Measurements from ENCODE around the gene NDUFS6.
"Not testable (repeated sequence)": the region's sequence is repeated elsewhere in the genome, so short reads cannot be mapped to it uniquely, and the experiment has no call there.

Gene NDUFS6

DNA sequence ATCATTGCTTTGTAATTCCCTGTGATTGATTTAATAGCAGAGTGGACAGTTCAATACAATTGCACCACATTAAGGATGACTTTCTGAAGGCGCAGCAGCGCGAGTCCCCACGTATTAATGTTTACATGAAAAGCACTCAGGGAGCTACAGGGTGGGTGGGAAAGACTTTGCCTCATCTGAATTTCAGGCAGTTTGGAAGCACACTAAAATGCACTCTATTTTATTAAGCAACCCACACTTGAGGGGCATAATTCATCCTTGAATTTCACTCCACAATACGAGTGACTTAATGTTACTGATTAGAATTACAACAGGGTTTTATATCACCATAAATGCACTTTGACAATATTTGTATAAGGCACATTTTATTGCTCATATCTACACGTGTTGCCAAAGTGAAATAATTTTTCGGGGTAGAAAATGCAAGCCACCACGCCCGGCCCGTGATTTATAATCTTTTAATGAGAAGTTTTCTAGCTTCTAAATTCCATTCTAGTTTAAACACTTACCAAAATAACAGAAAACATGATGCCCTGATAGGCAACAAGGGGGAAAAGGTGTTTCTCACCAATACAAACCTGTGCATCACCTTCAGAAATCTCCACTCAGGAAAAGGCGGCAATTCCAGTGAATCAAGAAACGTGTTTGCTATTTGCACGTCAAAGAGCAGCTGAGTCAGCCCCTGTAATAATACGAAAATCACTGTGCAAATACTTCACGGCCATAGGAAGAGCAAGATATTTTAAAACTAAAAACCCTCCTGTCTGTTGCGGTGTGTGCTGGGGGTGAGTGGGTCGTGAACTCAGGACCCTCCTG is 41.0 kb downstream of the NDUFS6 start:
- Histone ChIP-seq H3K27ac (no peak overlapping the region), H3K4me3 (no peak overlapping the region)

DNA sequence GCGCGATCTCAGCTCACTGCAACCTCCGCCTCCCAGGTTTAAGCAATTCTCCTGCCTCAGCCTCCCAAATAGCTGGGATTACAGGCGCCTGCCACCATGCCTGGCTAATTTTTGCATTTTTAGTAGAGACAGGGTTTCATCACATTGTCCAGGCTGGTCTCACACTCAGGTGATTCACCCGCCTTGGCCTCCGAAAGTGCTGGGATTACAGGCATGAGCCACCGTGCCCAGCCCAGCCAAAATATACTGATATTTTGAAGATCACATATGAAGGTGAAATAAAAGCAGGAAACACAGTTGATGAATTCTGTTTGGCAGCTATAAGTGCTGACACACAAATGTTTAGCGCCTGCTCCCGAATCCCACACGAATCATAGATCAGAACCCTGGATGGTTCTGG is 42.6 kb downstream of the NDUFS6 start:
- H3K4me3 ChIP-seq, H3K27ac ChIP-seq: not testable (repeated sequence)

DNA sequence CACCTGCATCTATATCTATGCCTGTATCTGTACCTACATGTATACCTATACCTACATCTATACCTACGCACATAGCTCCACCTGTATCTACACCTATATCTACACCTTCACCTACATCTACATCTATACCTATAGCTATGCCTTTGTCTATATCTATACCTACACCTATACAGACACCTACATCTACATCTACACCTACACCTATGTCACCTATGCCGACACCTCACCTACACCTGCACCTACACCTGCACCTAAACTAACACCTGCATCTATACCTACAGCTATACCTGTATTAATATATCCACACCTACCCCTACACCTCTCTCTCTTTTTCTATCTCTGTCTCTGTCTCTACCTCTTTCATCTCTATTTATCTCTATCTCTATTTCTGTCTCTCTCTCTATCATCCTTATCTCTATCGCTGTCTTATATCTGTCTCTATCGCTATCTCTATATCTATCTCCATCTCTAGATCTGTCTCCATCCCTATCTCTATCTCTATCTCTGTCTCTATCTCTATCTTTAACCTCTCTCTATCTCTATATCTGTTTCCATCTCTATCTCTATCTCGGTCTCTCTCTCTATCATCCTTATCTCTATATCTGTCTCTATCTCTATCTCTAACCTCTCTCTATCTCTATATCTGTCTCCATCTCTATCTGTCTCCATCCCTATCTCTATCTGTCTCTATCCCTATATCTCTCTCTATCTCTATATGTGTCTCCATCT is 43.7 kb downstream of the NDUFS6 start:
- Histone ChIP-seq H3K4me3 (no peak overlapping the region), H3K27ac (no peak overlapping the region)

DNA sequence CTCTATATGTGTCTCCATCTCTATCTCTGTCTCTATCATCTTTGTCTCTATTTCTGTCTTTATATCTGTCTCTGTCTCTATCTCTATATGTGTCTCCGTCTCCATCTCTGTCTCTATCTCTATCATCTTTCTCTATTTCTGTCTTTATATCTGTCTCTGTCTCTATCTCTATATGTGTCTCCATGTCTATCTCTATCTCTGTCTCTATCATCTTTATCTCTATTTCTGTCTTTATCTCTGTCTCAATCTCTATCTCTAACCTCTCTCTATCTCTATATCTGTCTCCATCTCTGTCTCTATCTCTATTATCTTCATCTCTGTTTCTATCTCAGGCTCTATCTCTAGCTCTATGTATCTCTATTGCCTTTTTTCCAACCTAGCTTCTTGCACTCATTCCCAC is 44.5 kb downstream of the NDUFS6 start:
- H3K27ac ChIP-seq, result no peak overlapping the region
- no peak overlapping the region for H3K4me3 ChIP-seq

DNA sequence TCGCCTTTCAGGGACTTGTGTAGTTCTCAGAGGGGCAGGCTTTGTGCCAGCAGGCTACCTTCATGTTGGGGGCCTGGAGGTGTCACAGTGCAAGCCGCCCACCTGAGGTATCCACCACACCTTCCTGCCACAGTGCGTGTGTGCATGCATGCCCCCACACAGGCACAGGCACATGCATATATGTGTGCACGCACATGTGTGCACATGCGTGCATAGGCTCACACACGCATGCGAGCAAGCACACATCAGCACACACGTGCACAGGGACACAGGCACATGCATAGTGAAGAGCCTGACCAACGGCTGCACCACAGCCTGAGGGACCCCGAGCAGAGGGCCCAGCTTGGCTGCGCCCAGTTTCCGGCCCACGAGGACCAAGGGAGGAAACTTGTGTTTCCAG is 45.4 kb downstream of the NDUFS6 start:
- H3K4me3 ChIP-seq, result no peak overlapping the region

DNA sequence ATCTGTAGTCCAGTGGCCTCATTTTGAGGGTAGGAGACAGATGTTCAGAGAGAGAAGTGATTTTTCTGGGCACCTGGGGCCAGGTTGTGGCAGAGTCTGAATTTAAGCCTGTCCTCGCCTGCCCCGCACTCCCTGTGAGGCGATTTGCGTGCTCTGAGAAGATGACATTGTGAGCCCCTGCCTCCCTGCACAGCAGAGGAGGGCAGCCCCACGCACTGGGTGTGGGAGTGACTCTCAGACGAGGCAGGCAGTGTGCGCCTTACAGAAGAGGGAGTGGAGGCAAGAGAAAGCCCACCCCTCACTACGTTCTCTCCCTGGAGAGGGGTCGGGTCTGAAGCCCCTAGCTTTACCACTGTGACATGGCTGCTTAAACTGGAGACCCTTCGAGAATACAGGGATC is 45.8 kb downstream of the NDUFS6 start:
- Histone ChIP-seq H3K27ac (no peak overlapping the region), H3K4me3 (no peak overlapping the region)

More for the DNA sequence above, 45.4 kb downstream of the NDUFS6 start:
- H3K27ac ChIP-seq, result no peak overlapping the region

DNA sequence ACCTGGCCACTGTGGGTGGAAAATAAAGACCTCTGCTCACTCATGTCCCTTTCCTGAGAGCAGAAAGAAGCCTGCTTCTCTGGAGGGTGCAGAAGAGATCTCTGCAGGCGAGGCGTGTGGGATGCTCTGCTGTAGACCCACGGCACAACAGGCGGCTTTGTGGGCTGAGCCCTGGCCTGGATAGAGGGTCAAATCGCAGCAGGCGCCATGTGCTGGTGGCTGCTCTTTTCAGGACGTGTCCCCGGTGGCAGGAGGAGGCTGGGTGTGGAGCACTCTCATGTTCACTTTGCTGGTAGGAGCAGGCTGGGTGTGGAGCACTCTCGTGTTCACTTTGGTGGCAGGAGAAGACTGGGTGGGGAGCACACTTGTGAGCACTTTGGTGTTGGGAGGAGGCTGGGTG is 46.4 kb downstream of the NDUFS6 start:
- H3K27ac ChIP-seq, result no peak overlapping the region
- H3K4me3 ChIP-seq, result no peak overlapping the region

DNA sequence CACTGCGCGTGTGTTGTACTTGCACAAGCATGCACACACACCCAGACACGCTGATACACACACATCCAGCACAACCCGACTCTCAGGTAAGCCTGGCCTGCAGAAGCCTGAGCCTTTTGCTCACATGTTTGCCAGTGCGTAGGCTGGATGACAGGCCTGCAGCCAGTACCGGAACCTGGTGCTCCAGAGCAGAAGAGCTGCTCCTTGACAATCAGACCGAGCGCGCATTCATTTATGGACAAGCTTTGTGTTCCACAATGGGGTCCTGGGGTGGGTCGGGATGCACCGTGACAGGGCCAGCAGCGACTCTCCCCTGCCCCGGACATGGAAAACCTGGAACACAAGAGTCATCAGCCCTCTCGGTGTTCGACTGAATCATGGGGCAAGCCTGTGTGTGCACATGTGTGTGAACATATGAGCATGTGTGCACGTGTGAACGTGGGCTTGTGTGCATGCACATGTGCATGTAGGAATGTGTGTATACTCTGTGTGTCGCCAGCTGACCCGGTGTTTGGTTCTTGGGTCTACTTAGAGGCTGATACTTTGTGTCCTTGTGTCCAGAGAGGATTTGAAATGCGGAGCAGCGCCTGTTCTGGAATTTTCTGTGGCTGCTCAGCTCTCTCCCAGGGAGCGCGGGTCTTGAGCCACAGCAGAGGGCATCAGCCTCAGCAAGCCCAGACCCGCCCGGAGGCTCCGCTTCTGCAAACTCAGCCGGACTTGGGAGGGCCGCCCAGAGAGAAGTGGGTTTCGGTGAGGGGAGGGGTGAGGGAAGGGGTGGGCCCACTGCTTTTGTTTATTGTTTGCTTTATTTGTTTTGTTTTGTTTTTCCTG is 49.3 kb downstream of the NDUFS6 start:
- Histone ChIP-seq H3K27ac (no peak overlapping the region), H3K4me3 (no peak overlapping the region)

DNA sequence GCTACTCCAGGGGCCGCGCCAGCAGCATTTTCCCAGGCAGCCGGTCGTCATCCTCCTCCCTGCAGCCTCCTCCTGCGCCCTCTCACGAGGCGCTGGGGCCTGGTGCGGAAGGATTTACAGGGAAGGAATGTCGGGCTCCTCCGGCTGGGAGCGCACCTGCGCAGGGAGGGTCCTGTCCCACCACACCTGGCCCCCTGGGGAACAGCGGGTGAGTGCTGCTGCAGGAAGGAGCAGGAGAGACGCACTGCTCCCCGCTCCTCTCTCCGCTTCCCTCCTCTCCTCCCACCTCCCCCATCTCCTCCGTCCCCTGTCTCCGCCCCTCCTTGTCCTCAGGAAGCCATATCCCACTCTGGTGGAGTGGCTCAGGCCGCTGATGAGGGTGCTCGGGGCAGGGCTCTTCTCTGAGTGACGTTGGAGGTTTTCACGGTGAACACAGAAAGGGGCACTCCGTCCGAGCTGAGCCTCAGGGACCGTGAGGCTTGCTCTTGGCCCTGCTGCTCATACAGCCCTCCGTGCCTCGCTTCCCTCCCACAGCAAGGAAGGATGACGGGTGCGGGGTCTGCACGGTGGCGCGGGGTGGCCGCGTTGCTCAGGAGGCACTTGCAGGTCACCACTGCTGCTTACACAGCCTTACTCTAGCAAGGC is 50.2 kb downstream of the NDUFS6 start:
- Histone ChIP-seq H3K27ac (no peak overlapping the region), H3K4me3 (no peak overlapping the region)

DNA sequence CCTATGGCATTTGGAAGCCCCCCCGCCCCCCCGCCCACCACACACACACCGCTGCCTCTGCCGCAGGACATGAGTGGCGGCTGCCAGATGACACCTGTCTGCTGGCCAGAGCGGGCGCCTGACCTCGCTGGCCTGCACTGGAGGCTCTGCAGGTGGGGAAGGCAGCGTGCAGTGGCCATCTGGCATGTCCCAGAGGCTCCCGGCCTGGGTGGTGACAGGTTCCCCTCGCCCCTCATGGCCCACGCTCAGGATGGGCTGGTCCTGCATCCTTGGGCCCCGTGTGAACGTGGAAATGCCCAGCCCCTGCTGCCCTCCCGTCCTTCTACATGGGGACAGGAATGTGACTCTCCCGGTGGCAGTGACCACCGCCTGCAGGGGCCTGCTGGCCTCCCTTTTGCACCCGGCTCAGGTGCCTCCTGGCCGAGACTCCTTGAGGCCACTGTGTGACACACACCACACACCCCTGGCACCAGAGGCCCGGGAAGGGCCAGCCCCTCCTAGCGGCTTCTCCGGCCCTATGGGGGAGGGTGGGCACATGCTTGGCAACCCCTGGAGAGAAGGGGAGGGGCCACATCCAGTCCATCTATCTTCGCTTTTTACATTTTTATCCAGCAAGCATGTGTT is 51.2 kb downstream of the NDUFS6 start:
- H3K27ac ChIP-seq, result no peak overlapping the region
- no peak overlapping the region for H3K4me3 ChIP-seq

DNA sequence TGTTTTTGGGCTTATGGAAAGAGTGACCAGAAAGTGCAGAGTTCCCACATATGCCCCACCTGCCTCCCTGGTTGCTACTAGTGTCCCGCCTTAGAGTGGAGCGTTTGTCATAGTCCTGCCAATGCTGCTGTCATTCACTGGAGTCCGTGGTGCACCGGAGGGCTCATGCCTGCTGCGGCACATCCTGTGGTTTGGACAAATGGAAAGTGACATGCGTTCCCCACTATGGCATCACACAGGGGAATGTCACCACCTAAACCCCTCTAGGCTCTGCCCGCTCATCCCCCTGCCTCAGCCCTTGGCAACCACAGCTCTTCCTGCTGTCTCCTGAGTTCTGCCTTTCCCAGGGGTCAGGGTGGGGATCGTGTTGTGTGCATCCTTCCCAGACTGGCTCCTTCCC is 52.3 kb downstream of the NDUFS6 start:
- Histone ChIP-seq H3K27ac (no peak overlapping the region), H3K4me3 (no peak overlapping the region)

DNA sequence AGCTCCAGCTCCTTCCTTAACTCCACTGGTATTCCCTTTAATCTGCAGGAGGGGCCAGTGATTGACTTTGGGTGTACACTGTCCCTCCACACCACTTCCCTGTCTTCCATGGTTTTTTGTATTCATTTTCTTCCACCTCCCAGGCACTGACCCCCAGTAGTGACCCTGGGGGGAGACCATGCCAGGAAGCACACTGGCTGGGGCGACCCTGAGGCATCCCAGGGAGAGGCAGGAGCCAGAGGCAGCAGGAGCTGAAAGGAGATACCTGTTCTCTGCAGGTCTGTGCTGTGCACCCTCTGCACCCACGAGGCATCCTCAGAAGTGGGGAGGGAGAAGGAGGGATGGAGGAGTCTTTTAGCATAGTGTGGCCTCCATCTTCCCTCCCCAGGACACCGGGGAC is 53.9 kb downstream of the NDUFS6 start:
- Histone ChIP-seq H3K4me3 (no peak overlapping the region), H3K27ac (no peak overlapping the region)

DNA sequence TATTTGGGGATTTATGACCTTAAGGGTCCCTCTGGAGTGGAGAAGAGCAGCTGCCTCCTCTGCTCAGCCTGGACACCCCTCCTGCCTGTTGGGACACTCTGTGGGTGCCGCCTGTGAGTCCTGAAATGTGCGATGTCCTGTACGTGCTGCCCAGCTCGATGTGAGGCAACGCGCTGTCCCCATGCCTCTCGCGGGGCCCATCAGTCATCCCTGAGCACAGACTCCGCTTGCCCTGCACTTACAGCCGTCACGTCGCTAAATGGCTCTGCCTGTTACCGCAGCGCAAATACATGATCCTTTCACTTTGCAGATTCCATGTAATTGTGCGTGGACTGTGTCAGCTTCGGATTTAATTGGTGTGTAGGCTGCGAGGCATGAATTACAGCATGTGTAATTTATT is 54.4 kb downstream of the NDUFS6 start:
- no peak overlapping the region for H3K4me3 ChIP-seq
- H3K27ac ChIP-seq, result no peak overlapping the region

DNA sequence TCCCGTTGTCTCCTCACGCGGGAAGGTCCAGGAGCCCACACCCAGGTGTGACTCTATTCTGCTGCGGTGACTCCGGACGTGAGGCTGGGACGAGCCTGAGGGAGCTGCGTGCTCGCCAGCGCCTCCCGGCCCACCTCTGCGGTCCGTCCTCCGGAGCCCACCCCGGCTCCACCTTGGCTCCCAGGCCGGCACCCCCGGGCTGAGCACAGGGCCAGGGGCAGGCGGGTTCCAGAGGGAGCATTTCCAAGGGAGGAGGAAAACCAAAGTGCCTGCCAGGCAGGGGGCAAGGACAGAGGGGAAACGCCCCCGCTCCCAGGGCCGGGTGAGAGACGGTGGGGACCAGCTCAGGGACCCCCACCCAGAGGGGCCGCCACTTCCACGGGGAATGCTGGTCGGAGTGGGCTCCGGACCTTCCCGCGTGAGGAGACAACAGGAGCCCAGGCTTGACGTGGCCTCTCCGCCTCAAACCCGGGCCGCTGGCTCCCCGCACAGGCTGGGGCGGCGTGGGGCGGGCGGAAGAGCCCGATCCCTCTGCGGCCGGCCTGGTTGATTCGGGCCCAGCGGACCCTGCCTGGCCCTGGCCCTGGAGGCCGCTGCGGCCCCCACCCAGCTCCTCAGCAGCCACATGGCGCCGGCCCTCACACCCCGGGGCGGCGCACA is 55.5 kb downstream of the NDUFS6 start:
- Histone ChIP-seq H3K4me3 (peak overlapping the region in 1 of 7 experiments; percentile 3), H3K27ac (no peak overlapping the region)

DNA sequence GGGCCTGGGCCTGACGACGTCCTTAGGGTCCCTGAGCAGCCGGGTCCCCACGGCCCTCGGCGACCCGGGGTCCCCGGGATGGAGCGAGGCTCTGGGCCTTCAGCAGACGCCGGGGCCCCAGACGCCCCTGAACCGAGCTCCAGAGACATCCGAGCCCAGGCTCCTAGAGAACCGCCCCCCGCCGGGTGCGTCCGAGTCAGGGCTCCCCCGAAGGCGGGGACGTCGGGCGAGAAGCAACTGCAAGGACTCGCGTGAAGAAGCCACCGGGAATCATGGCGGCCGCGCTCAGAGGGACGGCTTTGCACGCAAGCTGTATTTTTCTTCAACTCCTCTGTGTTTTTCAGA is 56.0 kb downstream of the NDUFS6 start:
- H3K27ac ChIP-seq, result no peak overlapping the region

DNA sequence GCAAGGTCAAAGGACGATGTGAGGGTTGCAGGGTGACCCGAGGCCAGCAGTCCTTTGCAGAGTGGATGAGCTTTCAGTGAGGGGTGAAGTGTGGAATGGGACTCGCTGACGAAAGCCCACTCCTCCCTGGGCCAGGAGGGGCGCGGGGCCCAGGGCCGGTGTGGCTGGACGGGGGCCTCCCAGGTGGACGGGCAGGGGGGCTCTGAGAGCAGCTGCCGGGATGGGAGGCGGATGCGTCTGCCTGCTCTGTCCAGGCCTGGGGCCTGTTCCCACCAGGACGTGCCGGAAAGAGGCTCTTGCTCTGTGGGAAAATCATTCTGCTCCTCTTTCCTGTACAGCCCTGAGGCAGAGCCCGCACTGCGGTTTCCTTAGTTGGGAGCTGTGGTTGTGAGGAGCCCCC is 57.2 kb downstream of the NDUFS6 start:
- Histone ChIP-seq H3K27ac (no peak overlapping the region), H3K4me3 (no peak overlapping the region)

More for the DNA sequence above, 56.0 kb downstream of the NDUFS6 start:
- no peak overlapping the region for H3K4me3 ChIP-seq

DNA sequence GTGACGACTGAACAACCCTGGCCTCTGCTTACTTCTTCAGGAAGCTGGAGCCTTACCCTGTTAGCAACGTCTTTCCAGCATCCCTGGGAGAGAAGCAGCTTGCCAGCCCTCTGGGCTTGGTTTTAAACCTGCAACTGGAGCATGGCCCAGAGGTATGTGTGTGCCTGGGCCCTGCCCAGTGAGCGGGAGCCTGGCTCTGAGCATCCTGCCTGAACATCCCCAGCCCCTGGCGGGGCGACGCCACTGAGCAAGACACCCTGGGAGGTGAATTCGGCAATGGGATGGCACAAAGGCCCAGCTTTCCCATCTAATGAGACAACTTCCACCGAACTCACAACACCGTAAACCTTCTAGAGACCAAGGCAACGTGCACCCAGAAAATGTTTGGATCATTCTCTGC is 57.9 kb downstream of the NDUFS6 start:
- Histone ChIP-seq H3K27ac (no peak overlapping the region), H3K4me3 (no peak overlapping the region)

DNA sequence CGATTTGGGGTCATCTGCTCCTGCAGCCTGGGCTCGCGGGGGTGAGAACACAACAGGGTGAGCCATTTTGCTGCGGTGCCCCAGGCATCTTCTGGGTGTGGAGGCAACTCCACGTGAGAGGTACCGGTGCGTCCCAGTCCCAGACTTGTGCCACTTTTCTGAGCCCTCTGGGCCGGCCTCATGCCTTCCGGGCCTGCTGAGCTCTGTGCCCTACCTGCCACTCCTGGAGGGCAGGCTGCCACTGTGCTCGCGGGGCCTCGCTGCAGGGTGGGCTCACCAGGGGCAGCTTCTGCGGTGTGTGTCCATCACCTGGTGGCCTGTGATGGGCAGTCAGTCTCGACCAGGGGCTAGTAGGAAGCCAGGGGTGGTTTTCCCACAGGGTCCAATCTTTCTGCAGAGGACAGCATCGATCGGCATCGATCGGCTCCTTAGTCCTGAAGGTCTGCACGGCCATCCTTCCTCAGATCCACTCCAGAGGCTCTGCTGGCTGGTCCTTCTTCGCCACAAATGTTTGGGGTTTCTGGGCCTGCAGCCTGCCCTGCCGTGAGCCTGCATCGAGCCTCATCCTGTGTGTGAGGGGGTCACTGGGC is 58.9 kb downstream of the NDUFS6 start:
- H3K27ac ChIP-seq, result no peak overlapping the region

DNA sequence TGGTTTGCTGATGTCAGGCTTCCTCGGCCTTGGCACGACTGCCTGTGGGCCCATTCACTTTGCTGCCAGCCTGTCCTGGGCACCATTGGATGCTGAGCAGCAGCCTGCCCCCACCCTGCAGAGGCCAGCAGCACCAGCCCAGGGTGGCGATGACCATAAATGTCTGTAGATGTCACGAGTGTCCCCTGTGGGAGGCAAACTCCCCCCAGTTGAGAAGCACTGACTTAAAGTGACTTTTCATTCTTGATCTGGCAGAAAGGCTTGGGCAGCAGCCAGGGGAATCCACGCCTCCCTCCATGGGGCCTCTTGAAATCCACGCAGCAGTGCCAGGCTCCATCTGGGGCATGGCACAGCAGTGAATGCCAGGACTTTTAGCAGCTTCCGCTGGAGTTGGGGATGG is 59.7 kb downstream of the NDUFS6 start:
- Histone ChIP-seq H3K27ac (no peak overlapping the region), H3K4me3 (no peak overlapping the region)

More for the DNA sequence above, 58.9 kb downstream of the NDUFS6 start:
- no peak overlapping the region for H3K4me3 ChIP-seq
